Skeletal muscle cell (primary cell): ENCODE measurements around the gene POMT1.

ENCODE experiments used
- DNase-seq: peaks from one replicate; pipeline ENCODE4 v3.0.0-alpha.2; 2010; ENCODE audit warnings: low read depth
- H3K4me3 ChIP-seq: 2 replicates; pipeline ENCODE4 v1.5.1; 2011; ENCODE audit warnings: low read depth, mild to moderate bottlenecking, control low read depth, low read length, moderate library complexity

Gene POMT1

GRCh38 chr9:131475956-131476776 is 26.6 kb upstream of the POMT1 start:
- DNase-seq, result no peak
- H3K4me3 ChIP-seq, result no peak overlapping the region

- DNase-seq, result no peak
- H3K4me3 ChIP-seq, result no peak overlapping the region
Measured at GRCh38 chr9:131476777-131477345, 25.9 kb upstream of the POMT1 start.

- H3K4me3 ChIP-seq, result no peak overlapping the region
- no peak for DNase-seq
Measured at GRCh38 chr9:131477367-131477766, 25.4 kb upstream of the POMT1 start.

GRCh38 chr9:131477816-131478419 is 24.8 kb upstream of the POMT1 start:
- no peak for DNase-seq
- no peak overlapping the region for H3K4me3 ChIP-seq

- no peak for DNase-seq
- no peak overlapping the region for H3K4me3 ChIP-seq
Measured at GRCh38 chr9:131478421-131478868, 24.3 kb upstream of the POMT1 start.

- DNase-seq, result no peak
- H3K4me3 ChIP-seq, result no peak overlapping the region
Measured at GRCh38 chr9:131478911-131479310, 23.8 kb upstream of the POMT1 start.

DNA sequence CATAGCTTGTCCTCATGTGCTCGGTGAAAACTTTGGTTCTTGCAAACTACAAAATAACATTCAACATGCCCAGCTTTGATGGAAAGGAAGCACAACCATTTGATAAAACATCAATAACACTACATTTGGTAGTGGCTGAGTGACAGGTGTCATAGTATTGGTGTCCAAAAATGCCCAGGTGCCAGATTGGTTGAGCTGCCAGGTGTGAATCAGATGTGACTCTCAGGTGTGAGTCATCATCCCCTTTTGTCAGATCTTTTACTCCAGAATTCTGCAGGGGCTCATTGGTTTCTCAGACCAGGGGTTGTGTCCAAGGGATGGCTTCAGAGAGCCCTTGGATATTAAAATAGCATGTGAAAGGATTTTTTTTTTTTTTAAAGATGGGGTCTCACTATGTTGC is 22.5 kb upstream of the POMT1 start:
- DNase-seq, result no peak
- no peak overlapping the region for H3K4me3 ChIP-seq

- H3K4me3 ChIP-seq, result no peak overlapping the region
- DNase-seq, result no peak
Measured at GRCh38 chr9:131481441-131482342, 21.0 kb upstream of the POMT1 start.

GRCh38 chr9:131482343-131483006 is 20.2 kb upstream of the POMT1 start:
- no peak for DNase-seq
- H3K4me3 ChIP-seq, result no peak overlapping the region

DNA sequence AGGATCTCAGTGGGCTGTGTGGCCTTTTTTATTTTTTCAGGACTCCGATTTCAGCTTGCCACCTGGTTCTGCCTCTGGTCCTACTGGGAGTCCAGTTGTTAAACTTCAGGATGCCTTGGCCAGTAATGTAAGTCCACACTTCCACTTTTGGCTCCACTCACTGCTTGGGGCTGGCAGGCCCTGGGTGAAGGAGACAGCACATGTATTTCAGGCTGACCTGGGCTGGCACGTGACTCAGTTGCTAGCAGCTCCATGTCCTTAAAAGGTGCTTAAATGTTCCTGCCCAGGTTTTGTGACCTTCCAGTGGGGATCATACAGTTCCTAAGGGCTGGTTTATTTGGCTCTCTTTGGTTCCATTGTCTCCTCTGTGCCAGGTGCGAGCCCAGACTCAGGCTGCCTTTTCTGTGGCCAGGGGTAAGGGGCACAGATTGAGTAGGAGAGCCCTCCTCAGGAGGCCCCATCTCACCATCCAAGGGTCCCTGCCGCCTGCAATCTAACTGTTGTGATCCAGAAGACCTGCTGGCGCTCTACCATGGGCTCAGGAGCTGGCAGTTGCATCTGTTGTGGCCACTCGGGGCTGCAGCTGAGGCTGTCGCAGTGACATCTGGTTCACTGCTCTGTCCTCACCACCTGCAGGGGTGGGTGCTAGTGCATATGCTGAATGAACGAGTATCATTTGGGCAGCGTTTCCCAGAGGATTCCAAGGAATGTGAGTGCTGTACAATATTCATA is 19.2 kb upstream of the POMT1 start:
- DNase-seq, result no peak
- no peak overlapping the region for H3K4me3 ChIP-seq

DNA sequence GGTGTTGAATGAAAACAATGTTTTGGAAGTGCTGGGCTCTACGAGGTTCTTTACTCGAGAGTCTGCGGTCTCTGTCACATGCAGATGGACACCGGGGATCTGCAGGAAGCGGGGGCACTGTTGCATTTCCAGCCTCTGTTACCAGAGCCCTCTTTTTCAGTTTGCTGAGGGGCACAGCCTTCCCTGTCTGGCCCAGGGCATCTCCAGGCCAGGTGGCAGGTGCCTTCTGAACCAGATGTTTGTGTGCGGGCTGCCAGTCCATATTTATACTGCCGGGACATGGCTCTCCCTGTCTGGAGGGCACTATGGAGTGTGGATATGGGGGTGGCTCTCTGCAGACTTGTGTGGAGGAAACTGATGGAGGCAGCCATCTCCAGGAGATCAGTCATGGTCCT is 18.7 kb upstream of the POMT1 start:
- DNase-seq, result no peak
- no peak overlapping the region for H3K4me3 ChIP-seq

DNA sequence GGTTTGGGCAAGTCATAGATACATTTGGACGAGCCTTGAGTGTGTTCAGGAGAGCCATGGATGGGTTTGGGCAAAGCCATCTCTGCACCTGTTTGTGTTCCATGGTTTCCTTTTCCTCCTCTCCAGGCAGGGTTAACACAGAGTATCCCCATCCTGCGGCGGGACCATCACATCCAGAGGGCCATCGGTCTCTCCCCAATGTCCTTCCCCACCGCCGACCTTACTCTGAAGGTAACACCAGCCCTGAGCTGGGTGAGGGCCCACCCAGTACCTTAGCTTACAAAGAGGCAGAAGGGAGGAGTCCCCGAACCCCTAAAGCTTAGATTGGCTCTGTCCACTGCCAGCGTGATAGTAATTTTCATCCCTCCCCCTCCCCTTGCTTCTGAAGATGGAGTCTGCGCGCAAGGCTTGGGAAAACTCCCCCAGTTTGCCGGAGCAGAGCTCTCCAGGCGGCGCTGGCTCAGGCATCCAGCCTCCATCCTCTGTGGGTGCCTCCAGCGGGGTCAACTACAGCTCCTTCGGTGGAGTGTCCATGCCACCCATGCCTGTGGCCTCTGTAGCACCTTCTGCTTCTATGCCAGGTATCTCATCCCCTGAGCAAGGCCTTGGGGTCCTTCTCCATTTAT is 18.0 kb upstream of the POMT1 start:
- H3K4me3 ChIP-seq, result no peak overlapping the region
- DNase-seq, result no peak

DNA sequence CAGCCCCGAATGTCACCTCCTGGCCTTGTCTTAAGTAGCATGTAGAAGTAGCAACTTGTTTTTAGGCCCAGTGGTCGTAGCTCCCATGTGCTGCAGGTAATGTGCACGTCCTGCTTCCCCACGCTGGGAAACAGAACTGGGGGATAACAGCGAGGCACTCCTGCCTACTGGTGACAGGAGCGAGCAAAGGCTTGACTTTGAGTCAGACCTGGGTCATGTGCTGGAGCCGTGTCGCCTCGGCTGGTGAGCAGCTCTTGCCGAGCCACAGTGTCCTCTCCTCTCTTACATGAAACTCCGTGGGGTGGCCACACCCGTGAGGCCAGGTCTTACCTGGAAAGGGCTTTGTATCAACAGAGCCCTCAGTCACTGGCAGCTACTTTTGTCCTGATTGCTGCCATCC is 17.5 kb upstream of the POMT1 start:
- no peak overlapping the region for H3K4me3 ChIP-seq
- DNase-seq, result no peak

DNA sequence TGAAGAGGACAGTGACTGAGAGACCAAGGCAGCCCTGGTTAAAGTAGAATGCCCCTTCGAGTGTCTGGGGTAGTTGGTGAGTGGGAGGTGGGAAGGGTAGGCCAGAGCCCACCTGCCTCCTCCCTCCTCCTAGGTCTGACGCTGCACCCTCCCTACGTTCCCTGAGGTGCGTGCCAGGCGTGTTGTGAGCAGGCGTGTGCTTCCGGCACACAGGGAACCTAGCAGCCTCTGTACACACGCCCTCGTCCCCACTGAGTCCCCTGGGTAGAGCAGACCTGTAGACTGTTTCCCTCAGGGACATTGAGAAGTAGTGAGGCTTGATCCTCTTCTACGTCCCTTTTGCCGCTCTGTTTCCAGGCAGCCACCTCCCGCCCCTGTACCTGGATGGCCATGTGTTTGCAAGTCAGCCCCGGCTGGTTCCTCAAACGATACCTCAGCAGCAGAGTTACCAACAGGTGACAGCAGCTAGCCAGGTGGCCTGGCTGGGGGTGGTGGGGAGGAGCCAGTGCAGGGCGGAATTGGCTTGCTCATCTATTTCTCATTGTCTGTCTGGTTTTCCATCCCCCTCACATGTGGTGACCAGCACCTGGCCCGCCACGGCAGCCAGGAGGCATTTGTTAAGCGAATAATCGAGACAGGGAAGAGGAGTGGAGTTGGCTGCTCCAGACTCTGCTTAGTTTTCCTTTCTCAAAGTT is 16.8 kb upstream of the POMT1 start:
- DNase-seq, result no peak
- no peak overlapping the region for H3K4me3 ChIP-seq

DNA sequence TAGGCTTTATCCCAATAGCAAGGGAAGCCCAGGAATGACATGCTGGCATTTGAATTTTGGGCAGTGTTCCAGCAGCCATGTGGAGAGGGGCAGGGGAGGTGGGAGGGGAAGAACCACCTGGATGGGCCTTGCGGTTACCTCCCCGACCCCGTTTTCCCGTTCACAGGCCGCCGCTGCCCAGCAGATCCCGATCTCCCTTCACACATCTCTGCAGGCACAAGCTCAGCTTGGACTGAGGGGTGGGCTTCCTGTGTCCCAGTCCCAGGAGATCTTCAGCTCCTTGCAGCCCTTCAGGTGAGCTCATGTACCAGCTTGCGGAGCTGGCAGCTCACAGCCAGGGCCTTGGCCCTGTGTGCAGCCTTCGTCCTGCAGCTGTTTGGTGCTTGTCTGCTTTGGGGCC is 15.7 kb upstream of the POMT1 start:
- DNase-seq, result no peak
- no peak overlapping the region for H3K4me3 ChIP-seq

GRCh38 chr9:131487621-131488031 is 15.1 kb upstream of the POMT1 start:
- no peak overlapping the region for H3K4me3 ChIP-seq
- no peak for DNase-seq

- DNase-seq, result no peak
- no peak overlapping the region for H3K4me3 ChIP-seq
Measured at GRCh38 chr9:131490514-131490913, 12.2 kb upstream of the POMT1 start.
